Measurements from ENCODE around the gene COPG1. TPM values are rescaled to one million over a fixed set of nuclear protein-coding genes. Genes with fewer than 3 reads are reported as not detected.

The COPG1 gene
- total and polyA plus RNA-seq, 2 donors (not counting 3 experiments of a cell fraction or from before 2014, with no cell fraction given): 112 to 202 TPM

- TF ChIP-seq EZH2 (IDR thresholded peaks at IDR 0.05; ENCODE audit: borderline replicate concordance, low read depth, low read length, severe bottlenecking): no peak
- TF ChIP-seq GATA2 (IDR thresholded peaks at IDR 0.05; ENCODE audit: insufficient read depth, insufficient read length, low read depth, low read length): no peak
- no peak for TF ChIP-seq MAX (IDR thresholded peaks at IDR 0.05; ENCODE audit: insufficient read depth, insufficient read length)
- no peak for TF ChIP-seq FOS (IDR thresholded peaks at IDR 0.05; ENCODE audit: borderline replicate concordance, insufficient read depth, low read length)
- TF ChIP-seq JUN (IDR thresholded peaks at IDR 0.05; ENCODE audit: borderline replicate concordance, insufficient read depth, insufficient read length, low read depth): no peak
- no peak overlapping the region for H3K9ac ChIP-seq (replicated peaks; ENCODE audit: extremely low read depth, insufficient read depth, low read length)
- no peaks in the 10 kb centered on the region for H3K79me2 ChIP-seq (ENCODE audit: control insufficient read depth, insufficient read depth, low read length)
- H3K4me3 ChIP-seq (replicated peaks in 1 of 3; ENCODE audit: insufficient read depth in 1 of 3, low read depth in 1 of 3, low read length in 3 of 3): no peak overlapping the region
- H3K27ac ChIP-seq (ENCODE audit: insufficient read depth, low read depth, low read length): no peak overlapping the region
- H4K20me1 ChIP-seq (replicated peaks; ENCODE audit: control insufficient read depth, extremely low read depth, insufficient read depth, low read length): no peaks in the 10 kb centered on the region
- no peak for FAIRE-seq
- H3K4me2 ChIP-seq (ENCODE audit: insufficient read depth, low read length): no peak overlapping the region
- dilution Hi-C loops (cut with MboI; ENCODE audit: extremely low pct_ligation_motif_present, low sequenced_read_pairs) (no loop called here), intact Hi-C loops (cut with micrococcal nuclease) (no loop called here)
- BruUV-seq (replicated peaks): no TSS peak
- no peak for DNase-seq (ENCODE audit: low read depth, low spot score)
- ChIA-PET POLR2A (no interaction called here), CTCF (interaction anchor here (1.0 kb wide), 1 partner anchor 9 kb away, joined by 3 read pairs; a partner anchor contains a TSS)
- no peak overlapping the region for H2AFZ ChIP-seq (ENCODE audit: low read depth, low read length)
- H3K4me1 ChIP-seq (ENCODE audit: control insufficient read depth, extremely low read depth, insufficient read depth, low read length): no peaks in the 10 kb centered on the region
- H3K9me3 ChIP-seq (replicated peaks; ENCODE audit: control insufficient read depth, insufficient read depth, low read length): no peaks in the 10 kb centered on the region
- no peaks in the 10 kb centered on the region for H3K9me1 ChIP-seq (replicated peaks; ENCODE audit: control insufficient read depth, extremely low read depth, insufficient read depth, low read length)
- no peaks in the 10 kb centered on the region for H3K36me3 ChIP-seq (ENCODE audit: control insufficient read depth in 2 of 2, extremely low read depth in 1 of 2, insufficient read depth in 2 of 2, low read length in 2 of 2)
- H3K27me3 ChIP-seq (ENCODE audit: control insufficient read depth in 2 of 2, insufficient read depth in 2 of 2, low read length in 2 of 2): no peaks in the 10 kb centered on the region
Measured at GRCh38 chr3:129324855-129325254, 75.4 kb downstream of the COPG1 start.

GRCh38 chr3:129325383-129325782, 76.0 kb downstream of the COPG1 start:
- dilution Hi-C loops (cut with MboI; ENCODE audit: extremely low pct_ligation_motif_present, low sequenced_read_pairs) (no loop called here), intact Hi-C loops (cut with micrococcal nuclease) (no loop called here)
- Histone ChIP-seq H3K79me2 (ENCODE audit: control insufficient read depth, insufficient read depth, low read length) (no peaks in the 10 kb centered on the region), H4K20me1 (replicated peaks; ENCODE audit: control insufficient read depth, extremely low read depth, insufficient read depth, low read length) (no peaks in the 10 kb centered on the region), H3K27me3 (ENCODE audit: control insufficient read depth in 2 of 2, insufficient read depth in 2 of 2, low read length in 2 of 2) (no peaks in the 10 kb centered on the region), H3K4me3 (replicated peaks in 1 of 3; ENCODE audit: insufficient read depth in 1 of 3, low read depth in 1 of 3, low read length in 3 of 3) (no peak overlapping the region), H3K36me3 (ENCODE audit: control insufficient read depth in 2 of 2, extremely low read depth in 1 of 2, insufficient read depth in 2 of 2, low read length in 2 of 2) (no peaks in the 10 kb centered on the region), H3K9ac (replicated peaks; ENCODE audit: extremely low read depth, insufficient read depth, low read length) (no peak overlapping the region), H3K9me3 (replicated peaks; ENCODE audit: control insufficient read depth, insufficient read depth, low read length) (no peaks in the 10 kb centered on the region), H3K27ac (ENCODE audit: insufficient read depth, low read depth, low read length) (no peak overlapping the region), H3K4me1 (ENCODE audit: control insufficient read depth, extremely low read depth, insufficient read depth, low read length) (no peaks in the 10 kb centered on the region), H2AFZ (ENCODE audit: low read depth, low read length) (no peak overlapping the region), H3K4me2 (ENCODE audit: insufficient read depth, low read length) (no peak overlapping the region), H3K9me1 (replicated peaks; ENCODE audit: control insufficient read depth, extremely low read depth, insufficient read depth, low read length) (no peaks in the 10 kb centered on the region)
- ChIA-PET CTCF (interaction anchor here (1.0 kb wide), 1 partner anchor 9 kb away, joined by 3 read pairs; a partner anchor contains a TSS), POLR2A (no interaction called here)
- FAIRE-seq (no peak), DNase-seq (ENCODE audit: low read depth, low spot score) (no peak)
- TF ChIP-seq FOS (IDR thresholded peaks at IDR 0.05; ENCODE audit: borderline replicate concordance, insufficient read depth, low read length): no peak
- no peak for TF ChIP-seq MYC (IDR thresholded peaks at IDR 0.05; ENCODE audit: low read depth, low read length)
- BruUV-seq (replicated peaks): no TSS peak
